SU-DHL-6 (cell line): ENCODE results near the gene SH2B2.
A peak's percentile ranks its signal among the peaks of the same experiment; 100 is the strongest.

ENCODE experiments used
- H2AFZ ChIP-seq: fragments of 200-600 bp; sonication (generic); 2 replicates; pipeline ENCODE4 v1.6.1; 2014; ENCODE audit warnings: low read depth, mild to moderate bottlenecking, moderate library complexity, mixed read lengths, antibody characterized with exemption, low read length; ENCODE audit not compliant: severe bottlenecking
- H3F3A ChIP-seq: fragments of 200-600 bp; shearing (Covaris generic); 2 replicates; pipeline ENCODE4 v1.6.0; 2016; ENCODE audit warnings: antibody characterized with exemption, mild to moderate bottlenecking; ENCODE audit not compliant: insufficient read depth
- H3K27ac ChIP-seq: fragments of 200-600 bp; sonication (generic); 2 replicates; pipeline ENCODE4 v1.5.1; 2016; ENCODE audit warnings: low read depth, mild to moderate bottlenecking, low read length, moderate library complexity, mixed read lengths
- H3K27me3 ChIP-seq: fragments of 200-600 bp; sonication (generic), shearing (Covaris generic); 2 replicates; pipeline ENCODE4 v1.6.0; 2014; ENCODE audit warnings: mild to moderate bottlenecking, low read length
- H3K36me3 ChIP-seq: fragments of 200-600 bp; sonication (generic); 2 replicates; pipeline ENCODE4 v1.6.1; 2014; ENCODE audit warnings: mild to moderate bottlenecking, low read length, mixed read lengths
- H3K4me2 ChIP-seq: fragments of 300-600, 200-600 bp; shearing (Covaris generic), sonication (generic); 2 replicates; pipeline ENCODE4 v1.6.0; 2014; ENCODE audit warnings: low read length, low read depth, mild to moderate bottlenecking; ENCODE audit not compliant: poor library complexity, severe bottlenecking
- H3K4me3 ChIP-seq: fragments of 200-600 bp; sonication (generic); 2 replicates; pipeline ENCODE4 v1.5.1; 2014; ENCODE audit warnings: antibody characterized with exemption, low read length, mild to moderate bottlenecking, mixed read lengths; ENCODE audit not compliant: insufficient read depth, poor library complexity, severe bottlenecking
- H3K79me2 ChIP-seq: fragments of 200-600 bp; sonication (generic); 2 replicates; pipeline ENCODE4 v1.6.1; 2014; ENCODE audit warnings: mild to moderate bottlenecking, low read length, moderate library complexity; ENCODE audit not compliant: insufficient read depth
- H3K9ac ChIP-seq: fragments of 200-600 bp; sonication (generic); 2 replicates; pipeline ENCODE4 v1.7.0; 2014; ENCODE audit warnings: mild to moderate bottlenecking, low read length
- H3K9me2 ChIP-seq: fragments of 200-600 bp; sonication (generic); replicated peaks from 2 replicates; pipeline ENCODE4 v1.6.1; 2014; ENCODE audit warnings: low read length; ENCODE audit not compliant: insufficient read depth
- H3K9me3 ChIP-seq: fragments of 200-600 bp; sonication (generic); 2 replicates; pipeline ENCODE4 v1.6.1; 2014; ENCODE audit warnings: low read length, mixed read lengths; ENCODE audit not compliant: insufficient read depth
- H4K20me1 ChIP-seq: fragments of 200-600 bp; sonication (generic); 2 replicates; pipeline ENCODE4 v1.6.1; 2014; ENCODE audit warnings: low read depth, mild to moderate bottlenecking, antibody characterized with exemption, low read length, moderate library complexity, mixed read lengths
- CTCF ChIP-seq: fragments of 200-600 bp; sonication (generic); IDR thresholded peaks from one replicate; pipeline ENCODE4 v1.5.1; 2017; ENCODE audit warnings: antibody characterized with exemption, mild to moderate bottlenecking, low read length, moderate library complexity; ENCODE audit not compliant: insufficient read depth, poor library complexity, severe bottlenecking
- EZH2phosphoT487 ChIP-seq: fragments of 200-600 bp; sonication (generic), shearing (Covaris generic); conservative IDR thresholded peaks from 2 replicates; pipeline ENCODE4 v1.6.1; 2018; ENCODE audit warnings: mild to moderate bottlenecking, antibody characterized with exemption, low read length, moderate library complexity, mixed read lengths

Gene SH2B2

GRCh38 chr7:102287981-102288278, 1.3 kb downstream of the SH2B2 start:
- H3K9ac ChIP-seq = peak overlapping the region; percentile 80
- peak overlapping the region; percentile 93 for H3K27ac ChIP-seq
- no peaks in the 10 kb centered on the region for H3K9me2 ChIP-seq
- peak overlapping the region; percentile 71 for H3K4me3 ChIP-seq
- TF ChIP-seq CTCF = no peak
- no peak for TF ChIP-seq EZH2phosphoT487
- no peak overlapping the region for H2AFZ ChIP-seq
- H3F3A ChIP-seq = peaks cover 58% of the 10 kb centered on the region
- H3K27me3 ChIP-seq = no peaks in the 10 kb centered on the region
- H3K4me2 ChIP-seq = peak overlapping the region; percentile 88
- H4K20me1 ChIP-seq = no peaks in the 10 kb centered on the region
- no peaks in the 10 kb centered on the region for H3K9me3 ChIP-seq
- H3K79me2 ChIP-seq = peaks cover 48% of the 10 kb centered on the region
- no peaks in the 10 kb centered on the region for H3K36me3 ChIP-seq

GRCh38 chr7:102288285-102288930, 1.7 kb downstream of the SH2B2 start:
- Histone ChIP-seq H3K36me3 (no peaks in the 10 kb centered on the region), H2AFZ (no peak overlapping the region), H3K4me3 (peak overlapping the region; percentile 71), H3K4me2 (peak overlapping the region; percentile 88), H3K9me3 (no peaks in the 10 kb centered on the region), H3K9me2 (no peaks in the 10 kb centered on the region), H4K20me1 (no peaks in the 10 kb centered on the region), H3K27ac (peak overlapping the region; percentile 93), H3F3A (peaks cover 59% of the 10 kb centered on the region), H3K79me2 (peaks cover 53% of the 10 kb centered on the region), H3K9ac (peak overlapping the region; percentile 80), H3K27me3 (no peaks in the 10 kb centered on the region)
- TF ChIP-seq CTCF (peak; percentile 70), EZH2phosphoT487 (no peak)

- peaks cover 60% of the 10 kb centered on the region for H3K79me2 ChIP-seq
- no peak for TF ChIP-seq EZH2phosphoT487
- no peak for TF ChIP-seq CTCF
- H3K9me3 ChIP-seq = no peaks in the 10 kb centered on the region
- H3K36me3 ChIP-seq = no peaks in the 10 kb centered on the region
- H3K9ac ChIP-seq = peak overlapping the region; percentile 80
- peaks cover 57% of the 10 kb centered on the region for H3F3A ChIP-seq
- H3K27me3 ChIP-seq = no peaks in the 10 kb centered on the region
- no peaks in the 10 kb centered on the region for H4K20me1 ChIP-seq
- H3K4me2 ChIP-seq = peak overlapping the region; percentile 88
- peak overlapping the region; percentile 93 for H3K27ac ChIP-seq
- no peaks in the 10 kb centered on the region for H3K9me2 ChIP-seq
- H2AFZ ChIP-seq = no peak overlapping the region
- H3K4me3 ChIP-seq = peak overlapping the region; percentile 71
These were observed 2.4 kb downstream of the SH2B2 start for GRCh38 chr7:102289057-102289456.
